DOHH2 (cell line): Measurements from ENCODE around the gene FANCC.

Source experiments
- H3F3A ChIP-seq: fragments of 200-600 bp; sonication (generic), shearing (Covaris generic); 2 replicates; pipeline ENCODE4 v1.6.0; 2016; ENCODE audit warnings: antibody characterized with exemption, mild to moderate bottlenecking; ENCODE audit not compliant: control insufficient read depth, insufficient read depth
- H3K27ac ChIP-seq: fragments of 200-600 bp; sonication (generic); 2 replicates; pipeline ENCODE4 v1.5.1; 2014; ENCODE audit warnings: low read depth, mild to moderate bottlenecking, low read length, moderate library complexity
- H3K27me3 ChIP-seq: fragments of 200-600 bp; sonication (generic); 2 replicates; pipeline ENCODE4 v1.6.1; 2014; ENCODE audit warnings: mild to moderate bottlenecking, low read length, mixed read lengths; ENCODE audit not compliant: control insufficient read depth
- H3K36me3 ChIP-seq: fragments of 200-600 bp; sonication (generic); 2 replicates; pipeline ENCODE4 v1.6.1; 2014; ENCODE audit warnings: mild to moderate bottlenecking, low read length, moderate library complexity, mixed read lengths; ENCODE audit not compliant: control insufficient read depth
- H3K4me1 ChIP-seq: fragments of 200-600 bp; sonication (generic); 2 replicates; pipeline ENCODE4 v1.6.1; 2014; ENCODE audit warnings: mild to moderate bottlenecking, low read length, mixed read lengths; ENCODE audit not compliant: control insufficient read depth
- H3K4me2 ChIP-seq: fragments of 200-600 bp; sonication (generic); 2 replicates; pipeline ENCODE4 v1.6.0; 2014; ENCODE audit warnings: mild to moderate bottlenecking, low read length, moderate library complexity
- H3K4me3 ChIP-seq: fragments of 200-600 bp; sonication (generic); 2 replicates; pipeline ENCODE4 v1.5.1; 2014; ENCODE audit warnings: mild to moderate bottlenecking, low read length, mixed read lengths
- H3K79me2 ChIP-seq: fragments of 200-600 bp; sonication (generic); 2 replicates; pipeline ENCODE4 v1.6.1; 2014; ENCODE audit warnings: mild to moderate bottlenecking, low read length, mixed read lengths; ENCODE audit not compliant: control insufficient read depth
- H3K9me2 ChIP-seq: fragments of 200-600 bp; sonication (generic); replicated peaks from 2 replicates; pipeline ENCODE4 v1.6.1; 2014; ENCODE audit warnings: mild to moderate bottlenecking, low read length, mixed read lengths; ENCODE audit not compliant: control insufficient read depth
- H3K9me3 ChIP-seq: fragments of 200-600 bp; sonication (generic); 2 replicates; pipeline ENCODE4 v1.6.1; 2014; ENCODE audit warnings: antibody characterized with exemption, low read length, mixed read lengths; ENCODE audit not compliant: control insufficient read depth, insufficient read depth
- H4K20me1 ChIP-seq: fragments of 200-600 bp; sonication (generic); 2 replicates; pipeline ENCODE4 v1.6.0; 2014; ENCODE audit warnings: low read depth, mild to moderate bottlenecking, antibody characterized with exemption, low read length, moderate library complexity; ENCODE audit not compliant: control insufficient read depth, insufficient read depth
- CTCF ChIP-seq: fragments of 200-600 bp; sonication (generic); IDR thresholded peaks from one replicate; pipeline ENCODE4 v1.5.1; 2014; ENCODE audit warnings: antibody characterized with exemption, mild to moderate bottlenecking, low read depth, low read length; ENCODE audit not compliant: poor library complexity, severe bottlenecking
- EZH2phosphoT487 ChIP-seq: fragments of 200-600 bp; sonication (generic); IDR thresholded peaks from 2 replicates; pipeline ENCODE4 v1.6.1; 2017; ENCODE audit warnings: borderline replicate concordance, mild to moderate bottlenecking, antibody characterized with exemption, low read length, moderate library complexity, mixed read lengths

Gene FANCC

DNA sequence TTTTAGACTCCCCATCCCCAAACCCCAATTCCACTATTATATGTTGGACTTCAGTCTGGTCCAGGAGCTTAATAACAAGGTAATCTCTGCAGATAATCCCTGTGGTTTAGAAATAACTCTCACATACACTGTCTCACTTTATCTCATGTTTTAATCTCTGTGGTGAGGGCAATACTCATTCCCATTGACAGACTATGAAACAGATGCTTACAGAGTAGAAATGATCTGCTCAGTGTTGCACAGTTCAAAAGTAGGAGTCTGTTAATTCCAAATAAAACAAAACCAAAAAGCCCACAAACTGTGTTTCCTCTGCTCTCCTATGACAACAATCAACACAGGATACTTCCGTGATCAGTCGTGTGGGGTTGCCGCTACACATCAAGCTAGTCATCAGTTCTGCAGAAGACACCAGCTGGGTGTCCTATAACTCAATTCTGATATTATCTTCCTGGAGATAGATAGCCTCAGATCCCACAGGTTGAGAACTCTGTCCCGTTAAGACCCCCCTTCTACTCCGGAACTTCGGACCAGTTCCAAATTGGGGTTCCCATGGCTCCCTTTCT is 26.3 kb upstream of the FANCC start:
- Histone ChIP-seq H3K9me3 (peaks cover 3% of the 10 kb centered on the region; the same call in 1 of the 2 replicates), H3K4me1 (no peaks in the 10 kb centered on the region), H3K27ac (no peak overlapping the region), H3F3A (no peaks in the 10 kb centered on the region), H3K9me2 (no peaks in the 10 kb centered on the region), H3K27me3 (no peaks in the 10 kb centered on the region), H4K20me1 (no peaks in the 10 kb centered on the region), H3K36me3 (no peaks in the 10 kb centered on the region), H3K4me2 (no peak overlapping the region), H3K4me3 (no peak overlapping the region), H3K79me2 (no peaks in the 10 kb centered on the region)
- no peak for TF ChIP-seq EZH2phosphoT487
- TF ChIP-seq CTCF, result no peak

- no peaks in the 10 kb centered on the region for H3K4me1 ChIP-seq
- H4K20me1 ChIP-seq, result no peaks in the 10 kb centered on the region
- H3K27ac ChIP-seq, result no peak overlapping the region
- H3K27me3 ChIP-seq, result no peaks in the 10 kb centered on the region
- H3K9me3 ChIP-seq, result peaks cover 15% of the 10 kb centered on the region; the same call in 1 of the 2 replicates
- H3K9me2 ChIP-seq, result no peaks in the 10 kb centered on the region
- no peak overlapping the region for H3K4me3 ChIP-seq
- no peaks in the 10 kb centered on the region for H3F3A ChIP-seq
- no peaks in the 10 kb centered on the region for H3K79me2 ChIP-seq
- H3K4me2 ChIP-seq, result no peak overlapping the region
- H3K36me3 ChIP-seq, result no peaks in the 10 kb centered on the region
- TF ChIP-seq CTCF (no peak), EZH2phosphoT487 (no peak)
Observed at GRCh38 chr9:95342571-95342970, 25.1 kb upstream of the FANCC start.

- H3K9me2 ChIP-seq, result no peaks in the 10 kb centered on the region
- no peak overlapping the region for H3K27ac ChIP-seq
- no peaks in the 10 kb centered on the region for H3F3A ChIP-seq
- H3K4me3 ChIP-seq, result no peak overlapping the region
- no peaks in the 10 kb centered on the region for H3K36me3 ChIP-seq
- H3K79me2 ChIP-seq, result no peaks in the 10 kb centered on the region
- TF ChIP-seq EZH2phosphoT487 (no peak), CTCF (no peak)
- H3K9me3 ChIP-seq, result peaks cover 25% of the 10 kb centered on the region
- no peaks in the 10 kb centered on the region for H3K4me1 ChIP-seq
- H4K20me1 ChIP-seq, result no peaks in the 10 kb centered on the region
- H3K27me3 ChIP-seq, result no peaks in the 10 kb centered on the region
- H3K4me2 ChIP-seq, result no peak overlapping the region
Observed at GRCh38 chr9:95341293-95341962, 23.9 kb upstream of the FANCC start.
